Raji (cell line): ENCODE data around the gene SCO1.

Source experiments
- POLR2A ChIP-seq: IDR thresholded peaks from 2 replicates; pipeline ENCODE4 v1.6.1; 2011; ENCODE audit warnings: low read depth, low read length, control low read depth; ENCODE audit not compliant: insufficient read depth

Gene SCO1

GRCh38 chr17:10697092-10698081 lies at the start of gene SCO1, which contains the start of gene ADPRM:
TSS of gene SCO1 (minus strand) at chr17:10697533. CDS start at chr17:10697507, 26 bp downstream.
TSS of gene ADPRM (plus strand) at chr17:10697594. CDS start at chr17:10704927, 7,333 bp downstream.
- peak; percentile 96 for TF ChIP-seq POLR2A

- TF ChIP-seq POLR2A: no peak
Measured at GRCh38 chr17:10745231-10745630, 47.9 kb upstream of the SCO1 start.

- TF ChIP-seq POLR2A: no peak
Measured at GRCh38 chr17:10744501-10745000, 47.2 kb upstream of the SCO1 start.

- TF ChIP-seq POLR2A: no peak
Measured at GRCh38 chr17:10743316-10744009, 46.1 kb upstream of the SCO1 start.

- TF ChIP-seq POLR2A: no peak
Measured at GRCh38 chr17:10742431-10742830, 45.1 kb upstream of the SCO1 start.

GRCh38 chr17:10741416-10742135 lies 44.2 kb upstream of the SCO1 start:
- no peak for TF ChIP-seq POLR2A

GRCh38 chr17:10739386-10739785 lies 42.1 kb upstream of the SCO1 start:
- TF ChIP-seq POLR2A: no peak

GRCh38 chr17:10738521-10739258 lies 41.4 kb upstream of the SCO1 start:
- TF ChIP-seq POLR2A: no peak

GRCh38 chr17:10737736-10738135 lies 40.4 kb upstream of the SCO1 start:
- TF ChIP-seq POLR2A: no peak

- TF ChIP-seq POLR2A: no peak
Measured at GRCh38 chr17:10737168-10737622, 39.9 kb upstream of the SCO1 start.

- TF ChIP-seq POLR2A: no peak
Measured at GRCh38 chr17:10735821-10736220, 38.5 kb upstream of the SCO1 start.

GRCh38 chr17:10735251-10735650 lies 37.9 kb upstream of the SCO1 start:
- TF ChIP-seq POLR2A: no peak

- TF ChIP-seq POLR2A: no peak
Measured at GRCh38 chr17:10733666-10734065, 36.3 kb upstream of the SCO1 start.

GRCh38 chr17:10731408-10731879 lies 34.1 kb upstream of the SCO1 start:
- no peak for TF ChIP-seq POLR2A
